ENCODE results near the gene PIP5K1B. TPM values are rescaled to one million over a fixed set of nuclear protein-coding genes. Genes with fewer than 3 reads are reported as not detected.

PIP5K1B gene
- total RNA-seq, 1 experiment from 2014 or later, result 10.3 TPM

GRCh38 chr9:68941780-68942459 lies 236.9 kb downstream of the PIP5K1B start:
- no peak overlapping the region for H3K4me3 ChIP-seq (ENCODE audit: low read depth, low read length)
- no peaks in the 10 kb centered on the region for H3K4me1 ChIP-seq
- CTCF ChIA-PET, result no interaction called here
- Mint-ChIP-seq H3K36me3 (ENCODE audit: insufficient read depth, unreplicated experiment) (no peaks in the 10 kb centered on the region), H3K27me3 (ENCODE audit: insufficient read depth, unreplicated experiment) (no peaks in the 10 kb centered on the region), H3K4me3 (ENCODE audit: unreplicated experiment) (no peak overlapping the region), H3K27ac (ENCODE audit: unreplicated experiment) (no peak overlapping the region), H3K4me1 (ENCODE audit: low read depth, unreplicated experiment) (no peaks in the 10 kb centered on the region), H3K9me3 (ENCODE audit: unreplicated experiment) (no peaks in the 10 kb centered on the region)
- no TSS peak for BruUV-seq (replicated peaks)
- no peaks in the 10 kb centered on the region for H3K36me3 ChIP-seq (ENCODE audit: control insufficient read depth, insufficient read depth, low read length)
- DNase-seq, result no peak
- intact Hi-C loops (cut with micrococcal nuclease; ENCODE audit: unreplicated experiment), result no loop called here
- H3K9me3 ChIP-seq, result no peaks in the 10 kb centered on the region
- TF ChIP-seq CTCF (IDR thresholded peaks at IDR 0.05; ENCODE audit: insufficient read depth in 1 of 2, low read depth in 1 of 2, low read length in 1 of 2, severe bottlenecking in 1 of 2, unreplicated experiment in 1 of 2), result no peak
- POLR2A ChIA-PET, result no interaction called here
- no peaks in the 10 kb centered on the region for H3K27me3 ChIP-seq (replicated peaks; ENCODE audit: control insufficient read depth, insufficient read depth, low read length)

DNA sequence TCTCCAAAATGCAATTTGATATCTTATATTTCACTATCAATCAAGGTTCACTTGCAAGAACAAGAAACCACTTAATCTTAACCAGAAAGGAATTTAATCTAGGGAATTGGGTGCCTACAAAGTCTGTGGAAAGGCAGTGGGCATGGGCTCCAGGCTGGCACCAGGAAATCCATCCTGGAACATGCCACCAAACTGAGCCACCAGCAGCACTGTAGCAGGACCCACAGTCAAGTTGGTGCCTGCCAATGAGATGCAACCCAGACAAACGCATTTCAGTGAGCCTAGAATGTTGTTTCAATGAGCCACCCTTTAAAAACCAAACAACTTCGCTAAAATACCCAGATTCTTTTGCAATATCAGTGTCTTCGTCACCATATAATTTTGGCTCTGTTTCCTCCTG lies 237.8 kb downstream of the PIP5K1B start:
- POLR2A ChIA-PET, result no interaction called here
- Mint-ChIP-seq H3K27ac (ENCODE audit: unreplicated experiment) (no peak overlapping the region), H3K4me1 (ENCODE audit: low read depth, unreplicated experiment) (no peaks in the 10 kb centered on the region), H3K9me3 (ENCODE audit: unreplicated experiment) (no peaks in the 10 kb centered on the region), H3K27me3 (ENCODE audit: insufficient read depth, unreplicated experiment) (no peaks in the 10 kb centered on the region), H3K36me3 (ENCODE audit: insufficient read depth, unreplicated experiment) (no peaks in the 10 kb centered on the region), H3K4me3 (ENCODE audit: unreplicated experiment) (no peak overlapping the region)
- no peaks in the 10 kb centered on the region for H3K9me3 ChIP-seq
- intact Hi-C loops (cut with micrococcal nuclease; ENCODE audit: unreplicated experiment), result no loop called here
- no peaks in the 10 kb centered on the region for H3K4me1 ChIP-seq
- no peak for TF ChIP-seq CTCF (IDR thresholded peaks at IDR 0.05; ENCODE audit: insufficient read depth in 1 of 2, low read depth in 1 of 2, low read length in 1 of 2, severe bottlenecking in 1 of 2, unreplicated experiment in 1 of 2)
- no peak overlapping the region for H3K4me3 ChIP-seq (ENCODE audit: low read depth, low read length)
- CTCF ChIA-PET, result no interaction called here
- H3K36me3 ChIP-seq (ENCODE audit: control insufficient read depth, insufficient read depth, low read length), result no peaks in the 10 kb centered on the region
- no TSS peak for BruUV-seq (replicated peaks)
- no peak for DNase-seq
- H3K27me3 ChIP-seq (replicated peaks; ENCODE audit: control insufficient read depth, insufficient read depth, low read length), result no peaks in the 10 kb centered on the region

GRCh38 chr9:68947015-68947414 lies 242.0 kb downstream of the PIP5K1B start:
- Mint-ChIP-seq H3K36me3 (ENCODE audit: insufficient read depth, unreplicated experiment) (no peaks in the 10 kb centered on the region), H3K27me3 (ENCODE audit: insufficient read depth, unreplicated experiment) (no peaks in the 10 kb centered on the region), H3K27ac (ENCODE audit: unreplicated experiment) (no peak overlapping the region), H3K4me3 (ENCODE audit: unreplicated experiment) (no peak overlapping the region), H3K9me3 (ENCODE audit: unreplicated experiment) (no peaks in the 10 kb centered on the region), H3K4me1 (ENCODE audit: low read depth, unreplicated experiment) (no peaks in the 10 kb centered on the region)
- TF ChIP-seq CTCF (IDR thresholded peaks at IDR 0.05; ENCODE audit: insufficient read depth in 1 of 2, low read depth in 1 of 2, low read length in 1 of 2, severe bottlenecking in 1 of 2, unreplicated experiment in 1 of 2), result no peak
- no peak for DNase-seq
- POLR2A ChIA-PET, result no interaction called here
- no peaks in the 10 kb centered on the region for H3K9me3 ChIP-seq
- H3K36me3 ChIP-seq (ENCODE audit: control insufficient read depth, insufficient read depth, low read length), result no peaks in the 10 kb centered on the region
- H3K4me1 ChIP-seq, result no peaks in the 10 kb centered on the region
- intact Hi-C loops (cut with micrococcal nuclease; ENCODE audit: unreplicated experiment), result no loop called here
- H3K27me3 ChIP-seq (replicated peaks; ENCODE audit: control insufficient read depth, insufficient read depth, low read length), result no peaks in the 10 kb centered on the region
- H3K4me3 ChIP-seq (ENCODE audit: low read depth, low read length), result no peak overlapping the region
- CTCF ChIA-PET, result no interaction called here
- no TSS peak for BruUV-seq (replicated peaks)

All from Caco-2 (cell line).